H1 (cell line): ENCODE results near the gene LSG1. TPM values are rescaled to one million over a fixed set of nuclear protein-coding genes. Genes with fewer than 3 reads are reported as not detected.

Source experiments
- CTCF ChIA-PET: fragments of 300-600 bp; sonication (Branson Sonifier 250); formaldehyde crosslinking; loops from one replicate; lab custom pipeline; 2021; ENCODE audit not compliant: partially characterized antibody; lab: Charles Lee
- POLR2A ChIA-PET: fragments of 300-600 bp; sonication (Branson Sonifier 250); formaldehyde crosslinking; loops from one replicate; lab custom pipeline; 2021; ENCODE audit warnings: inconsistent platforms; ENCODE audit not compliant: partially characterized antibody; lab: Charles Lee
- DNase-seq, 2 experiments: peaks; one replicate each; pipeline versions ENCODE4 v3.0.0 to v3.0.0-alpha.2; 2010 to 2022; ENCODE audit warnings: low spot score in 2 of 2, low read depth in 1 of 2, mixed read lengths in 1 of 2
- FAIRE-seq: peaks from 2 replicates; lab custom pipeline; 2011; peaks lifted over from hg19 to GRCh38; lab: Jason Lieb, UNC
- H2AFZ ChIP-seq: 2 replicates; pipeline ENCODE4 v1.8.1; 2012; ENCODE audit warnings: low read length, inconsistent platforms
- H2AK5ac ChIP-seq: 2 replicates; pipeline ENCODE4 v1.6.1; 2013; ENCODE audit warnings: low read depth, low read length
- H2BK120ac ChIP-seq: replicated peaks from 2 replicates; pipeline ENCODE3; 2013; ENCODE audit warnings: low read depth, low read length, inconsistent platforms
- H2BK12ac ChIP-seq: 2 replicates; pipeline ENCODE4 v1.6.1; 2013; ENCODE audit warnings: low read depth, low read length
- H2BK15ac ChIP-seq: 2 replicates; pipeline ENCODE4 v1.6.1; 2013; ENCODE audit warnings: low read length
- H2BK20ac ChIP-seq: 2 replicates; pipeline ENCODE4 v1.6.1; 2013; ENCODE audit warnings: low read length
- H2BK5ac ChIP-seq: 2 replicates; pipeline ENCODE4 v1.6.1; 2013; ENCODE audit warnings: low read depth, low read length
- H3K14ac ChIP-seq: 2 replicates; pipeline ENCODE4 v1.6.1; 2013; ENCODE audit warnings: inconsistent platforms; ENCODE audit not compliant: insufficient read length
- H3K18ac ChIP-seq: 2 replicates; pipeline ENCODE4 v1.6.1; 2013; ENCODE audit warnings: low read length; ENCODE audit errors: extremely low read depth
- H3K23ac ChIP-seq: 2 replicates; pipeline ENCODE4 v1.6.1; 2013; ENCODE audit warnings: inconsistent platforms; ENCODE audit not compliant: insufficient read length
- H3K23me2 ChIP-seq: 2 replicates; pipeline ENCODE4 v1.6.1; 2013; ENCODE audit warnings: low read depth, low read length
- H3K27ac ChIP-seq: 2 replicates; pipeline ENCODE4 v1.6.1; 2011; ENCODE audit warnings: low read depth, low read length, inconsistent platforms
- H3K27me3 ChIP-seq, 4 experiments: replicated peaks in 1 of 4; 1 replicate in 1 of 4; 2 replicates in 3 of 4; pipeline versions ENCODE4 v1.6.1 to v1.8.1; 2011 to 2013; ENCODE audit warnings: low read length in 3 of 4, mild to moderate bottlenecking in 3 of 4, inconsistent platforms in 2 of 4, mixed read lengths in 2 of 4, moderate library complexity in 1 of 4; ENCODE audit not compliant: control insufficient read depth in 3 of 4, insufficient read depth in 3 of 4; ENCODE audit errors: extremely low read depth in 1 of 4
- H3K36me3 ChIP-seq, 4 experiments: 2 replicates each; pipeline versions ENCODE4 v1.6.1 to v1.8.1; 2011 to 2013; ENCODE audit warnings: mild to moderate bottlenecking in 4 of 4, low read length in 3 of 4, moderate library complexity in 2 of 4, control low read depth in 1 of 4, inconsistent platforms in 1 of 4; ENCODE audit not compliant: insufficient read depth in 4 of 4, control insufficient read depth in 2 of 4
- H3K4ac ChIP-seq: replicated peaks from 2 replicates; pipeline ENCODE3; 2013; ENCODE audit warnings: low read length, low read depth, mixed read lengths, inconsistent platforms; ENCODE audit not compliant: insufficient read length
- H3K4me1 ChIP-seq, 4 experiments: replicated peaks in 1 of 4; 1 replicate in 1 of 4; 2 replicates in 3 of 4; pipeline versions ENCODE4 v1.6.1 to v1.8.1; 2011 to 2013; ENCODE audit warnings: low read length in 3 of 4, inconsistent platforms in 2 of 4, mixed read lengths in 1 of 4; ENCODE audit not compliant: insufficient read depth in 4 of 4, control insufficient read depth in 3 of 4
- H3K4me2 ChIP-seq, 2 experiments: 2 replicates each; pipeline versions ENCODE4 v1.6.1 to v1.8.1; 2011 to 2013; ENCODE audit warnings: low read depth in 2 of 2, low read length in 2 of 2, control low read depth in 1 of 2, inconsistent platforms in 1 of 2, mild to moderate bottlenecking in 1 of 2; ENCODE audit not compliant: insufficient read depth in 1 of 2
- H3K4me3 ChIP-seq, 4 experiments: fragments of 200-600, 300-600 bp in 1 of 4; sonication (generic), shearing (Covaris generic), sonication (Bioruptor Twin) in 1 of 4; 2 replicates each; pipeline versions ENCODE4 v1.5.1 to v1.8.1; 2011 to 2016; ENCODE audit warnings: low read length in 4 of 4, low read depth in 3 of 4, control low read depth in 2 of 4, inconsistent platforms in 2 of 4, mild to moderate bottlenecking in 2 of 4, mixed read lengths in 1 of 4, moderate library complexity in 1 of 4; ENCODE audit not compliant: insufficient read depth in 2 of 4; ENCODE audit errors: extremely low read depth in 1 of 4
- H3K56ac ChIP-seq: replicated peaks from 2 replicates; pipeline ENCODE3; 2013; ENCODE audit warnings: low read depth, mild to moderate bottlenecking, mixed read lengths, low read length, inconsistent platforms; ENCODE audit not compliant: insufficient read length
- H3K79me1 ChIP-seq: 2 replicates; pipeline ENCODE4 v1.6.1; 2013; ENCODE audit warnings: low read depth, low read length, control low read depth
- H3K79me2 ChIP-seq, 2 experiments: 2 replicates each; pipeline versions ENCODE4 v1.6.1 to v1.8.1; 2012 to 2013; ENCODE audit warnings: low read length in 2 of 2, mild to moderate bottlenecking in 2 of 2, inconsistent platforms in 1 of 2; ENCODE audit not compliant: insufficient read depth in 2 of 2, control insufficient read depth in 1 of 2
- H3K9ac ChIP-seq, 4 experiments: replicated peaks in 1 of 4; 1 replicate in 1 of 4; 2 replicates in 3 of 4; pipeline versions ENCODE4 v1.6.1 to v1.8.1; 2011 to 2013; ENCODE audit warnings: low read depth in 3 of 4, low read length in 3 of 4, control low read depth in 2 of 4, mild to moderate bottlenecking in 2 of 4, moderate library complexity in 2 of 4, inconsistent platforms in 1 of 4; ENCODE audit errors: extremely low read depth in 1 of 4
- H3K9me3 ChIP-seq, 2 experiments: 2 replicates each; pipeline versions ENCODE4 v1.6.1 to v1.8.1; 2012 to 2013; ENCODE audit warnings: mild to moderate bottlenecking in 2 of 2, moderate library complexity in 2 of 2, control low read depth in 1 of 2, inconsistent platforms in 1 of 2, low read depth in 1 of 2, low read length in 1 of 2, mixed read lengths in 1 of 2; ENCODE audit not compliant: insufficient read depth in 2 of 2
- H4K20me1 ChIP-seq, 2 experiments: replicated peaks in 1 of 2; 2 replicates each; pipeline versions ENCODE3 to v1.8.1; 2011 to 2013; ENCODE audit warnings: inconsistent platforms in 2 of 2, low read length in 2 of 2, mild to moderate bottlenecking in 1 of 2; ENCODE audit not compliant: insufficient read depth in 2 of 2, control insufficient read depth in 1 of 2
- H4K5ac ChIP-seq: 2 replicates; pipeline ENCODE4 v1.6.1; 2013; ENCODE audit warnings: low read length, low read depth, mixed read lengths, inconsistent platforms; ENCODE audit not compliant: insufficient read length
- H4K8ac ChIP-seq: 2 replicates; pipeline ENCODE4 v1.8.0; 2013; ENCODE audit warnings: mild to moderate bottlenecking, moderate library complexity, low read length, inconsistent platforms; ENCODE audit not compliant: insufficient read depth; ENCODE audit errors: extremely low read depth
- H4K91ac ChIP-seq: replicated peaks from 2 replicates; pipeline ENCODE3; 2013; ENCODE audit warnings: low read length, mixed read lengths, inconsistent platforms; ENCODE audit not compliant: insufficient read length
- ASH2L ChIP-seq: fragments of 200-600, 300-600 bp; sonication (generic); IDR thresholded peaks from one replicate; pipeline ENCODE4 v1.7.1; 2017; ENCODE audit warnings: low read length
- ATF2 ChIP-seq: IDR thresholded peaks from 2 replicates; pipeline ENCODE4 v1.6.1; 2012; ENCODE audit warnings: low read length, inconsistent platforms
- BACH1 ChIP-seq: IDR thresholded peaks from 2 replicates; pipeline ENCODE4 v1.6.1; 2012; ENCODE audit warnings: low read length, improper control_type of control experiment
- BCL11A ChIP-seq, 2 experiments: IDR thresholded peaks; one replicate each; pipeline ENCODE4 v1.6.1; 2011; ENCODE audit warnings: low read depth in 2 of 2, low read length in 2 of 2, mild to moderate bottlenecking in 2 of 2
- EGR1 ChIP-seq: IDR thresholded peaks from 2 replicates; pipeline ENCODE4 v1.6.1; 2011; ENCODE audit warnings: low read depth, low read length, borderline replicate concordance
- EZH2 ChIP-seq: fragments of 200-600 bp; sonication (generic); IDR thresholded peaks from 2 replicates; pipeline ENCODE4 v1.7.1; 2012; ENCODE audit warnings: low read depth, mild to moderate bottlenecking, moderate library complexity, low read length, inconsistent platforms; ENCODE audit not compliant: severe bottlenecking
- GABPA ChIP-seq: IDR thresholded peaks from 2 replicates; pipeline ENCODE4 v1.6.1; 2011; ENCODE audit warnings: mild to moderate bottlenecking, low read length, moderate library complexity, borderline replicate concordance; ENCODE audit not compliant: insufficient read depth
- JUND ChIP-seq: IDR thresholded peaks from 2 replicates; pipeline ENCODE4 v1.6.1; 2011; ENCODE audit warnings: mild to moderate bottlenecking, improper control_type of control experiment, low read length
- POLR2A ChIP-seq, 2 experiments: IDR thresholded peaks; 1 replicate in 1 of 2; 2 replicates in 1 of 2; pipeline ENCODE4 v1.6.1; 2011; ENCODE audit warnings: low read depth in 2 of 2, low read length in 2 of 2, mild to moderate bottlenecking in 2 of 2; ENCODE audit errors: control extremely low read depth in 1 of 2
- POU5F1 ChIP-seq: IDR thresholded peaks from 2 replicates; pipeline ENCODE4 v1.6.1; 2011; ENCODE audit warnings: low read depth, mild to moderate bottlenecking, low read length, moderate library complexity
- RAD21 ChIP-seq, 2 experiments: IDR thresholded peaks in 1 of 2; conservative IDR thresholded peaks in 1 of 2; 2 replicates each; pipeline ENCODE4 v1.6.1; 2011; ENCODE audit warnings: low read depth in 2 of 2, low read length in 2 of 2, improper control_type of control experiment in 1 of 2, inconsistent platforms in 1 of 2, mild to moderate bottlenecking in 1 of 2, moderate library complexity in 1 of 2
- SUZ12 ChIP-seq: fragments of 200-600 bp; sonication (generic); IDR thresholded peaks from 2 replicates; pipeline ENCODE4 v1.6.1; 2012; ENCODE audit warnings: mild to moderate bottlenecking, inconsistent platforms, low read length, moderate library complexity, mixed read lengths
- WGBS, 2 experiments: shearing (Covaris generic) in 1 of 2; methylation state at CpG; one replicate each; pipeline versions ENCODE4 v1.1.6 to v1.1.7; 2013 to 2015; ENCODE audit warnings: low lambda C conversion rate in 2 of 2, mixed read lengths in 2 of 2, inconsistent platforms in 1 of 2, low coverage in 1 of 2, missing lambda C conversion rate in 1 of 2; ENCODE audit not compliant: insufficient replicate concordance in 2 of 2, insufficient coverage in 1 of 2, insufficient read length in 1 of 2; ENCODE audit errors: extremely low coverage in 1 of 2, missing lambda C conversion rate in 1 of 2; 5-methylcytosine and 5-hydroxymethylcytosine counted together
- polyA plus RNA-seq, 7 experiments: library from polyadenylated mRNA; depleted of rRNA in 3 of 7; stranded (reverse) in 5 of 7; unstranded in 2 of 7; fragments of >200 nt in 5 of 7; fragments of 200-250 nt in 2 of 7; gene quantifications; 1 replicate in 5 of 7; 2 replicates in 1 of 7; 4 replicates in 1 of 7; pipeline versions ENCODE4 v1.2.1 to v1.2.3, GENCODE V29; 2011 to 2013; ENCODE audit warnings: missing spikeins in 2 of 7, mixed read lengths in 2 of 7
- total RNA-seq: library from RNA; stranded (reverse); fragmentation: NEBNext Ultra II Directional; extraction: Animal tissue kit (Norgen Biotek cat#: 25700); gene quantifications from 2 replicates; pipeline ENCODE4 v1.2.1, GENCODE V29; 2021

The LSG1 gene
- total and polyA plus RNA-seq, 2 of the 8 experiments (the other 6 are each of a cell fraction or from before 2014, with no cell fraction given), result 23.7 to 47.6 TPM

- Histone ChIP-seq H2AK5ac (no peak overlapping the region), H3K9ac (no peak overlapping the region), H3K23ac (no peak overlapping the region), H2BK5ac (no peak overlapping the region), H3K14ac (no peak overlapping the region), H3K36me3 (peaks cover 6 to 35% (median 25%) of the 10 kb centered on the region in 4 experiments), H2AFZ (no peak overlapping the region), H3K4ac (no peak overlapping the region), H3K9me3 (no peaks in the 10 kb centered on the region), H3K56ac (no peak overlapping the region), H3K23me2 (0 out of 2 replicates have a peak, but pooled peaks cover 2% of the 10 kb centered on the region), H2BK120ac (no peak overlapping the region), H3K79me2 (peaks cover 8 to 41% of the 10 kb centered on the region in 2 experiments), H4K20me1 (peaks cover 0 to 4% of the 10 kb centered on the region in 2 experiments), H2BK15ac (no peak overlapping the region), H3K4me2 (no peak overlapping the region), H3K27ac (no peak overlapping the region), H3K27me3 (no peaks in the 10 kb centered on the region), H3K4me1 (peaks cover 0 to 4% (median 0%) of the 10 kb centered on the region in 4 experiments; a peak in 4 of 7 replicates), H4K8ac (no peak overlapping the region), H4K91ac (no peak overlapping the region), H2BK20ac (no peak overlapping the region), H3K18ac (no peak overlapping the region), H3K4me3 (no peak overlapping the region), H2BK12ac (no peak overlapping the region), H4K5ac (no peak overlapping the region), H3K79me1 (no peaks in the 10 kb centered on the region; the same call in 1 of the 2 replicates)
- DNase-seq (no peak), FAIRE-seq (no peak)
- ChIA-PET CTCF (interaction anchor here (0.6 to 13.0 kb wide), 2 partner anchors 17 to 577 kb away, joined by 3 to 110 read pairs; partner anchors contain the start of gene FAM43A), POLR2A (interaction anchor here (0.6 kb wide), 1 partner anchor 20 kb away, joined by 3 read pairs; no protein-coding TSS in a partner anchor)
- WGBS, 2 experiments, result 85% methylated on average over 7 of the region's 7 CpGs; no CpG with 5 or more reads in 1 of the 2 experiments
- no peak for TF ChIP-seq BACH1
- no peak for TF ChIP-seq EGR1
- TF ChIP-seq BCL11A (IDR thresholded peaks at IDR 0.05; ENCODE audit: low read depth in 2 of 2, low read length in 2 of 2), result no peak
- no peak for TF ChIP-seq EZH2
- TF ChIP-seq JUND, result no peak
- TF ChIP-seq POLR2A (IDR thresholded peaks at IDR 0.05; ENCODE audit: control extremely low read depth in 1 of 2, low read depth in 2 of 2, low read length in 2 of 2), result no peak
- TF ChIP-seq ASH2L, result no peak
- no peak for TF ChIP-seq SUZ12
- TF ChIP-seq ATF2, result no peak
- TF ChIP-seq GABPA, result no peak
- no peak for TF ChIP-seq POU5F1
- TF ChIP-seq RAD21 (IDR thresholded peaks at IDR 0.05 in 1 of 2, conservative IDR thresholded peaks at IDR 0.05 in 1 of 2; ENCODE audit: low read depth in 2 of 2, low read length in 2 of 2), result no peak
These were observed 4.6 kb downstream of the LSG1 start for GRCh38 chr3:194667363-194667762.
